DND-41 (cell line): ENCODE data around the gene CDC37.

Experiments
- ATAC-seq: fragments of 200-7000 bp; cut with Tn5 transposase; 3 replicates; pipeline ENCODE4 v1.9.1; 2021; ENCODE audit warnings: low read depth; ENCODE audit not compliant: insufficient read depth
- DNase-seq: peaks from one replicate; pipeline ENCODE4 v3.0.0-alpha.2; 2020
- H2AFZ ChIP-seq: 2 replicates; pipeline ENCODE4 v1.6.0; 2012; ENCODE audit warnings: low read depth, low read length
- H3K27ac ChIP-seq: 2 replicates; pipeline ENCODE4 v1.5.1; 2012; ENCODE audit warnings: low read length, inconsistent platforms
- H3K27me3 ChIP-seq: fragments of 200-600 bp; sonication (generic); 2 replicates; pipeline ENCODE4 v1.6.0; 2012; ENCODE audit warnings: low read length, mild to moderate bottlenecking, inconsistent platforms; ENCODE audit not compliant: insufficient read depth, poor library complexity
- H3K36me3 ChIP-seq: 2 replicates; pipeline ENCODE4 v1.5.1; 2012; ENCODE audit warnings: low read length, inconsistent platforms; ENCODE audit not compliant: insufficient read depth
- H3K4me1 ChIP-seq: 2 replicates; pipeline ENCODE4 v1.5.1; 2012; ENCODE audit warnings: mild to moderate bottlenecking, low read length; ENCODE audit not compliant: insufficient read depth
- H3K4me2 ChIP-seq: 2 replicates; pipeline ENCODE4 v1.6.0; 2012; ENCODE audit warnings: mild to moderate bottlenecking, moderate library complexity, low read length, inconsistent platforms; ENCODE audit not compliant: insufficient read depth
- H3K4me3 ChIP-seq, 2 experiments: fragments of 200-600 bp in 1 of 2; shearing (Covaris generic) in 1 of 2; 2 replicates each; pipeline ENCODE4 v1.5.1; 2012 to 2016; ENCODE audit warnings: inconsistent platforms in 2 of 2, low read length in 2 of 2, mild to moderate bottlenecking in 2 of 2, low read depth in 1 of 2, moderate library complexity in 1 of 2
- H3K79me2 ChIP-seq: 2 replicates; pipeline ENCODE4 v1.6.0; 2012; ENCODE audit warnings: low read length, inconsistent platforms; ENCODE audit not compliant: insufficient read depth
- H3K9ac ChIP-seq: 2 replicates; pipeline ENCODE4 v1.6.0; 2012; ENCODE audit warnings: low read depth, mild to moderate bottlenecking, inconsistent platforms, low read length, moderate library complexity
- H3K9me3 ChIP-seq: 2 replicates; pipeline ENCODE4 v1.5.1; 2012; ENCODE audit warnings: low read length, moderate library complexity, mild to moderate bottlenecking, inconsistent platforms; ENCODE audit not compliant: insufficient read depth, severe bottlenecking
- H4K20me1 ChIP-seq: 2 replicates; pipeline ENCODE4 v1.6.0; 2012; ENCODE audit warnings: low read length; ENCODE audit not compliant: insufficient read depth
- CTCF ChIP-seq: IDR thresholded peaks from 2 replicates; pipeline ENCODE4 v1.5.1; 2012; ENCODE audit warnings: borderline replicate concordance, low read length, moderate library complexity, mild to moderate bottlenecking; ENCODE audit not compliant: poor library complexity, severe bottlenecking; ENCODE audit errors: extremely low read depth
- EZH2 ChIP-seq: IDR thresholded peaks from 3 replicates; pipeline ENCODE4 v1.6.1; 2012; ENCODE audit warnings: borderline replicate concordance, low read depth, mild to moderate bottlenecking, moderate library complexity, low read length, inconsistent platforms; ENCODE audit not compliant: severe bottlenecking

The CDC37 gene

GRCh38 chr19:10406191-10406590 lies 2.8 kb upstream of the CDC37 start:
- DNase-seq: no peak
- Histone ChIP-seq H3K36me3 (peaks cover 2% of the 10 kb centered on the region; the same call in 1 of the 2 replicates), H3K4me1 (peaks cover 44% of the 10 kb centered on the region), H3K79me2 (peaks cover 21% of the 10 kb centered on the region), H3K9me3 (no peaks in the 10 kb centered on the region), H3K4me2 (no peak overlapping the region), H3K27me3 (no peaks in the 10 kb centered on the region), H3K27ac (no peak overlapping the region), H4K20me1 (peaks cover 12% of the 10 kb centered on the region; the same call in 1 of the 2 replicates), H3K4me3 (no peak overlapping the region), H3K9ac (no peak overlapping the region), H2AFZ (no peak overlapping the region)
- TF ChIP-seq CTCF: no peak
- no peak for TF ChIP-seq EZH2
- no peak for ATAC-seq

- no peak overlapping the region for H3K4me3 ChIP-seq
- H3K9ac ChIP-seq: no peak overlapping the region; the same call in 1 of the 2 replicates
- no peak overlapping the region for H2AFZ ChIP-seq
- H3K79me2 ChIP-seq: peaks cover 32% of the 10 kb centered on the region
- peaks cover 9% of the 10 kb centered on the region; the same call in 1 of the 2 replicates for H3K36me3 ChIP-seq
- H3K27ac ChIP-seq: no peak overlapping the region
- peaks cover 21% of the 10 kb centered on the region; the same call in 1 of the 2 replicates for H4K20me1 ChIP-seq
- no peak for ATAC-seq
- no peaks in the 10 kb centered on the region for H3K9me3 ChIP-seq
- TF ChIP-seq CTCF (no peak), EZH2 (no peak)
- peaks cover 54% of the 10 kb centered on the region for H3K4me1 ChIP-seq
- peak overlapping the region; percentile 98; the same call in 1 of the 2 replicates for H3K4me2 ChIP-seq
- DNase-seq: no peak
- H3K27me3 ChIP-seq: no peaks in the 10 kb centered on the region
Observed at GRCh38 chr19:10404888-10405820, 1.8 kb upstream of the CDC37 start.

GRCh38 chr19:10402441-10403038 lies 802 bp downstream of the CDC37 start:
- Histone ChIP-seq H3K79me2 (peaks cover 56% of the 10 kb centered on the region), H3K4me3 (peak overlapping the region; percentile 91 to 94), H3K36me3 (peaks cover 24% of the 10 kb centered on the region), H3K4me1 (peaks cover 39% of the 10 kb centered on the region), H3K27me3 (no peaks in the 10 kb centered on the region), H3K27ac (peak overlapping the region; percentile 80), H3K9ac (peak overlapping the region; percentile 83), H4K20me1 (peaks cover 39% of the 10 kb centered on the region), H2AFZ (peak overlapping the region; percentile 96), H3K4me2 (peak overlapping the region; percentile 98), H3K9me3 (no peaks in the 10 kb centered on the region)
- ATAC-seq (no peak), DNase-seq (peak; percentile 55)
- TF ChIP-seq CTCF (no peak), EZH2 (no peak)
